Activated CD8-positive, alpha-beta T cell treated with anti-CD3 and anti-CD28 coated beads for 36 hours (primary cell): ENCODE measurements around the gene TBL1XR1. TPM values are rescaled to one million over a fixed set of nuclear protein-coding genes. Genes with fewer than 3 reads are reported as not detected.
A peak's percentile ranks its signal among the peaks of the same experiment; 100 is the strongest.

Source experiments
- ATAC-seq: fragments of 200-7000 bp; cut with Tn5 transposase; one replicate; pipeline ENCODE4 v1.10.0; 2021; ENCODE audit warnings: mild to moderate bottlenecking, moderate library complexity
- CTCF ChIA-PET: fragments of 350-600 bp; sonication (Branson Sonifier 250); formaldehyde crosslinking; loops from one replicate; lab custom pipeline; 2021; ENCODE audit warnings: antibody characterized with exemption; lab: Charles Lee
- POLR2A ChIA-PET: fragments of 350-600 bp; sonication (Branson Sonifier 250); formaldehyde crosslinking; loops from one replicate; lab custom pipeline; 2021; ENCODE audit warnings: antibody characterized with exemption; lab: Charles Lee
- DNase-seq: peaks from one replicate; pipeline ENCODE4 v3.0.0-alpha.2; 2020
- H3K27ac Mint-ChIP-seq: one replicate; pipeline ENCODE4 v1.8.0; 2021; ENCODE audit warnings: mild to moderate bottlenecking, mixed read lengths
- H3K27me3 Mint-ChIP-seq: one replicate; pipeline ENCODE4 v1.8.0; 2021; ENCODE audit warnings: mixed read lengths
- H3K36me3 Mint-ChIP-seq: one replicate; pipeline ENCODE4 v1.8.0; 2021; ENCODE audit warnings: low read depth, mixed read lengths
- H3K4me1 Mint-ChIP-seq: one replicate; pipeline ENCODE4 v1.8.0; 2021; ENCODE audit warnings: low read depth, mixed read lengths
- H3K4me3 Mint-ChIP-seq: one replicate; pipeline ENCODE4 v1.8.0; 2021; ENCODE audit warnings: mild to moderate bottlenecking, moderate library complexity, mixed read lengths
- H3K9me3 Mint-ChIP-seq: one replicate; pipeline ENCODE4 v1.8.0; 2021; ENCODE audit warnings: mixed read lengths
- CTCF ChIP-seq: fragments of 200-600 bp; IDR thresholded peaks from one replicate; pipeline ENCODE4 v1.8.0; 2022; ENCODE audit warnings: antibody characterized with exemption, mild to moderate bottlenecking
- intact Hi-C: fragments of 100-400 bp; cut with micrococcal nuclease; formaldehyde crosslinking; loops from one replicate; pipeline ENCODE4 v1.10.0; 2022
- total RNA-seq, 2 experiments: library from RNA; stranded (reverse); gene quantifications; one replicate each; pipeline ENCODE4 v1.2.3, GENCODE V29; 2021

Gene TBL1XR1
- total RNA-seq, 2 experiments from 2014 or later: 153 to 158 TPM

- ChIA-PET CTCF (interaction anchor here (1.2 to 2.6 kb wide), 2 partner anchors 307 to 537 kb away, joined by 3 to 11 read pairs; no protein-coding TSS in a partner anchor), POLR2A (interaction anchor here (2.3 kb wide), 1 partner anchor 307 kb away, joined by 6 read pairs; no protein-coding TSS in a partner anchor)
- no peak for TF ChIP-seq CTCF
- intact Hi-C loops: no loop called here
- Mint-ChIP-seq H3K4me1 (peaks cover 9% of the 10 kb centered on the region), H3K27me3 (no peaks in the 10 kb centered on the region), H3K4me3 (no peak overlapping the region), H3K9me3 (no peaks in the 10 kb centered on the region), H3K27ac (no peak overlapping the region), H3K36me3 (peaks cover 30% of the 10 kb centered on the region)
- DNase-seq (no peak), ATAC-seq (no peak)
Measured at GRCh38 chr3:177053107-177053506, 144.2 kb downstream of the TBL1XR1 start.

GRCh38 chr3:177051411-177051810, 145.9 kb downstream of the TBL1XR1 start:
- H3K9me3 Mint-ChIP-seq: no peaks in the 10 kb centered on the region
- intact Hi-C loops: loop anchor here (2.0 kb wide), 1 partner anchor 309 kb away; no protein-coding TSS in a partner anchor
- H3K36me3 Mint-ChIP-seq: peaks cover 38% of the 10 kb centered on the region
- no peak overlapping the region for H3K4me3 Mint-ChIP-seq
- ChIA-PET POLR2A (interaction anchor here (1.4 to 2.3 kb wide), 2 partner anchors 144 to 308 kb away, joined by 5 to 6 read pairs; no protein-coding TSS in a partner anchor), CTCF (interaction anchor here (0.6 to 2.6 kb wide), 23 partner anchors 9 to 1335 kb away, joined by 3 to 11 read pairs (median 3); partner anchors contain the start of gene TBL1XR1)
- DNase-seq (no peak), ATAC-seq (no peak)
- peaks cover 9% of the 10 kb centered on the region for H3K4me1 Mint-ChIP-seq
- peak overlapping the region; percentile 45 for H3K27ac Mint-ChIP-seq
- no peak for TF ChIP-seq CTCF
- H3K27me3 Mint-ChIP-seq: no peaks in the 10 kb centered on the region

- H3K27ac Mint-ChIP-seq: peak overlapping the region; percentile 64
- no peak for DNase-seq
- TF ChIP-seq CTCF: peak; percentile 73
- ChIA-PET CTCF (interaction anchor here (0.6 to 2.6 kb wide), 21 partner anchors 10 to 1335 kb away, joined by 3 to 11 read pairs (median 3); partner anchors contain the start of gene TBL1XR1), POLR2A (interaction anchor here (0.7 to 2.3 kb wide), 2 partner anchors 250 to 309 kb away, joined by 4 to 6 read pairs; no protein-coding TSS in a partner anchor)
- H3K36me3 Mint-ChIP-seq: peaks cover 44% of the 10 kb centered on the region
- peaks cover 9% of the 10 kb centered on the region for H3K4me1 Mint-ChIP-seq
- no peaks in the 10 kb centered on the region for H3K9me3 Mint-ChIP-seq
- no peak overlapping the region for H3K4me3 Mint-ChIP-seq
- no peaks in the 10 kb centered on the region for H3K27me3 Mint-ChIP-seq
- intact Hi-C loops: loop anchor here (2.0 kb wide), 1 partner anchor 310 kb away; no protein-coding TSS in a partner anchor
- peak; percentile 86 for ATAC-seq
Measured at GRCh38 chr3:177050501-177051237, 146.6 kb downstream of the TBL1XR1 start.

- intact Hi-C loops: no loop called here
- TF ChIP-seq CTCF: no peak
- Mint-ChIP-seq H3K27me3 (no peaks in the 10 kb centered on the region), H3K4me3 (no peak overlapping the region), H3K9me3 (peaks cover 2% of the 10 kb centered on the region), H3K27ac (no peak overlapping the region), H3K4me1 (peaks cover 14% of the 10 kb centered on the region), H3K36me3 (peaks cover 69% of the 10 kb centered on the region)
- ATAC-seq (no peak), DNase-seq (no peak)
- ChIA-PET CTCF (interaction anchor here (1.2 kb wide), 1 partner anchor 9 kb away, joined by 3 read pairs; no protein-coding TSS in a partner anchor), POLR2A (no interaction called here)
Measured at GRCh38 chr3:177045767-177046166, 151.5 kb downstream of the TBL1XR1 start.

GRCh38 chr3:177045222-177045621, 152.1 kb downstream of the TBL1XR1 start:
- no peak overlapping the region for H3K27ac Mint-ChIP-seq
- ChIA-PET CTCF (no interaction called here), POLR2A (no interaction called here)
- intact Hi-C loops: no loop called here
- H3K9me3 Mint-ChIP-seq: peaks cover 2% of the 10 kb centered on the region
- ATAC-seq: no peak
- H3K4me3 Mint-ChIP-seq: no peak overlapping the region
- H3K4me1 Mint-ChIP-seq: peaks cover 17% of the 10 kb centered on the region
- no peak for TF ChIP-seq CTCF
- peaks cover 68% of the 10 kb centered on the region for H3K36me3 Mint-ChIP-seq
- DNase-seq: no peak
- H3K27me3 Mint-ChIP-seq: no peaks in the 10 kb centered on the region
